A172 (cell line): ENCODE data around the gene GNL3. TPM values are rescaled to one million over a fixed set of nuclear protein-coding genes. Genes with fewer than 3 reads are reported as not detected.
A peak's percentile ranks its signal among the peaks of the same experiment; 100 is the strongest.

ENCODE experiments used
- DNase-seq: peaks from one replicate; pipeline ENCODE4 v3.0.0-alpha.2; 2015; ENCODE audit warnings: low spot score
- total RNA-seq: library from RNA; depleted of rRNA; stranded (reverse); fragments of >200 nt; shearing (Covaris generic); gene quantifications from 2 replicates; pipeline ENCODE4 v1.2.3, GENCODE V29; 2014

The GNL3 gene
- total RNA-seq, 1 experiment from 2014 or later = 188 TPM

- no peak for DNase-seq
Measured at GRCh38 chr3:52688266-52688665, 2.4 kb downstream of the GNL3 start.

GRCh38 chr3:52689151-52689550, 3.3 kb downstream of the GNL3 start:
- no peak for DNase-seq

GRCh38 chr3:52690560-52690959, 4.7 kb downstream of the GNL3 start:
- no peak for DNase-seq

GRCh38 chr3:52693071-52693470, 7.2 kb downstream of the GNL3 start:
- DNase-seq = no peak

GRCh38 chr3:52694528-52695189, 8.8 kb downstream of the GNL3 start:
- no peak for DNase-seq

- DNase-seq = no peak
Measured at GRCh38 chr3:52695798-52696671, 10.2 kb downstream of the GNL3 start.

GRCh38 chr3:52696830-52697631, 11.2 kb downstream of the GNL3 start:
- DNase-seq = no peak

- DNase-seq = no peak
Measured at GRCh38 chr3:52697632-52697965, 11.8 kb downstream of the GNL3 start.

- DNase-seq = no peak
Measured at GRCh38 chr3:52703341-52703740, 17.5 kb downstream of the GNL3 start.

- DNase-seq = no peak
Measured at GRCh38 chr3:52704611-52705437, 19.0 kb downstream of the GNL3 start.

GRCh38 chr3:52705438-52705687, 19.5 kb downstream of the GNL3 start:
- DNase-seq = no peak

- DNase-seq = peak; percentile 69
Measured at GRCh38 chr3:52705688-52706686, 20.2 kb downstream of the GNL3 start, which contains the start of the genes GLT8D1 and SPCS1. GLT8D1 (minus strand) TSS chr3:52705791; CDS start chr3:52700460, 5,331 bp downstream. SPCS1 (plus strand) TSS chr3:52706106; CDS start chr3:52706247, 141 bp downstream.

- no peak for DNase-seq
Measured at GRCh38 chr3:52707585-52707984, 21.8 kb downstream of the GNL3 start.

GRCh38 chr3:52710512-52710911, 24.7 kb downstream of the GNL3 start:
- DNase-seq = no peak

- no peak for DNase-seq
Measured at GRCh38 chr3:52712291-52713212, 26.7 kb downstream of the GNL3 start.

GRCh38 chr3:52714335-52715302, 28.8 kb downstream of the GNL3 start:
- no peak for DNase-seq

GRCh38 chr3:52715714-52716305, 30.0 kb downstream of the GNL3 start:
- DNase-seq = no peak

- DNase-seq = no peak
Measured at GRCh38 chr3:52719618-52720017, 33.8 kb downstream of the GNL3 start.
